ENCODE results near the gene R3HDM2. TPM values are rescaled to one million over a fixed set of nuclear protein-coding genes. Genes with fewer than 3 reads are reported as not detected.

The R3HDM2 gene
- total RNA-seq, 1 experiment from 2014 or later, result 24.4 TPM

- no peak for DNase-seq (ENCODE audit: extremely low read depth, low read depth)
Observed at GRCh38 chr12:57248934-57249742, 181.7 kb downstream of the R3HDM2 start.

- no peak for DNase-seq (ENCODE audit: extremely low read depth, low read depth)
Observed at GRCh38 chr12:57247041-57247440, 183.8 kb downstream of the R3HDM2 start.

GRCh38 chr12:57244312-57244696, 186.5 kb downstream of the R3HDM2 start:
- no peak for DNase-seq (ENCODE audit: extremely low read depth, low read depth)

GRCh38 chr12:57243521-57244311, 187.1 kb downstream of the R3HDM2 start:
- peak; percentile 77 for DNase-seq (ENCODE audit: extremely low read depth, low read depth)

GRCh38 chr12:57242691-57243454, 188.0 kb downstream of the R3HDM2 start:
- peak; percentile 61 for DNase-seq (ENCODE audit: extremely low read depth, low read depth)

- no peak for DNase-seq (ENCODE audit: extremely low read depth, low read depth)
Observed at GRCh38 chr12:57242329-57242690, 188.5 kb downstream of the R3HDM2 start.

GRCh38 chr12:57241402-57242310, 189.2 kb downstream of the R3HDM2 start:
- no peak for DNase-seq (ENCODE audit: extremely low read depth, low read depth)

GRCh38 chr12:57240926-57241401, 189.9 kb downstream of the R3HDM2 start:
- DNase-seq (ENCODE audit: extremely low read depth, low read depth), result no peak

GRCh38 chr12:57240066-57240921, 190.5 kb downstream of the R3HDM2 start:
- DNase-seq (ENCODE audit: extremely low read depth, low read depth), result peak; percentile 70

GRCh38 chr12:57239587-57240065, 191.2 kb downstream of the R3HDM2 start:
- DNase-seq (ENCODE audit: extremely low read depth, low read depth), result no peak

GRCh38 chr12:57238854-57239554, 191.8 kb downstream of the R3HDM2 start:
- DNase-seq (ENCODE audit: extremely low read depth, low read depth), result peak; percentile 91

GRCh38 chr12:57237932-57238853, 192.7 kb downstream of the R3HDM2 start:
- DNase-seq (ENCODE audit: extremely low read depth, low read depth), result no peak

GRCh38 chr12:57237596-57237931, 193.3 kb downstream of the R3HDM2 start:
- no peak for DNase-seq (ENCODE audit: extremely low read depth, low read depth)

GRCh38 chr12:57236925-57237595, 193.8 kb downstream of the R3HDM2 start:
- DNase-seq (ENCODE audit: extremely low read depth, low read depth), result no peak

GRCh38 chr12:57236201-57236924, 194.5 kb downstream of the R3HDM2 start:
- DNase-seq (ENCODE audit: extremely low read depth, low read depth), result no peak

GRCh38 chr12:57235728-57236131, 195.1 kb downstream of the R3HDM2 start:
- DNase-seq (ENCODE audit: extremely low read depth, low read depth), result no peak

Data from NCI-H460 (cell line).